Fibroblast of the aortic adventitia (primary cell): ENCODE data around the gene PMFBP1. TPM values are rescaled to one million over a fixed set of nuclear protein-coding genes. Genes with fewer than 3 reads are reported as not detected.
A peak's percentile ranks its signal among the peaks of the same experiment; 100 is the strongest.
"Not testable (repeated sequence)": the region's sequence is repeated elsewhere in the genome, so short reads cannot be mapped to it uniquely, and the experiment has no call there.

Experiments used
- DNase-seq: peaks from one replicate; pipeline ENCODE4 v3.0.0-alpha.2; 2010; ENCODE audit warnings: low read depth
- H3K4me3 ChIP-seq: 2 replicates; pipeline ENCODE4 v1.5.1; 2011; ENCODE audit warnings: low read depth, mild to moderate bottlenecking, control low read depth, low read length, moderate library complexity
- CTCF ChIP-seq: IDR thresholded peaks from 2 replicates; pipeline ENCODE4 v1.5.1; 2011; ENCODE audit warnings: mild to moderate bottlenecking, low read length, control low read depth, inconsistent platforms; ENCODE audit not compliant: insufficient read depth
- total RNA-seq: library from RNA; depleted of rRNA; stranded (reverse); fragments of >200 nt; gene quantifications from 2 replicates; pipeline ENCODE4 v1.2.3, GENCODE V29; 2012; ENCODE audit warnings: low replicate concordance

The PMFBP1 gene
- total RNA-seq, 1 donor, result 0.09 TPM

- TF ChIP-seq CTCF, result no peak
- peak; percentile 86 for DNase-seq
Observed at GRCh38 chr16:72092832-72093447, 79.0 kb downstream of the PMFBP1 start.

GRCh38 chr16:72091217-72091616, 80.7 kb downstream of the PMFBP1 start:
- DNase-seq, result no peak
- no peak for TF ChIP-seq CTCF
- H3K4me3 ChIP-seq, result peak overlapping the region; percentile 13

More at GRCh38 chr16:72092832-72093447, 79.0 kb downstream of the PMFBP1 start:
- H3K4me3 ChIP-seq, result peak overlapping the region; percentile 95

- no peak for TF ChIP-seq CTCF
- peak; percentile 16 for DNase-seq
- no peak overlapping the region for H3K4me3 ChIP-seq
Observed at GRCh38 chr16:72085002-72085401, 87.0 kb downstream of the PMFBP1 start.

GRCh38 chr16:72084445-72084844, 87.5 kb downstream of the PMFBP1 start:
- no peak for DNase-seq
- no peak for TF ChIP-seq CTCF
- H3K4me3 ChIP-seq, result no peak overlapping the region

- no peak for TF ChIP-seq CTCF
- DNase-seq, result peak; percentile 27
- H3K4me3 ChIP-seq, result no peak overlapping the region
Observed at GRCh38 chr16:72083778-72084404, 88.1 kb downstream of the PMFBP1 start.

GRCh38 chr16:72076991-72077706, 94.8 kb downstream of the PMFBP1 start:
- DNase-seq, H3K4me3 ChIP-seq: not testable (repeated sequence)

- not testable (repeated sequence) for H3K4me3 ChIP-seq, DNase-seq
Observed at GRCh38 chr16:72075067-72075466, 96.9 kb downstream of the PMFBP1 start.
